GM18951 (cell line): ENCODE data around the gene CACNA2D4.

Experiments
- POLR2A ChIP-seq: IDR thresholded peaks from 4 replicates; pipeline ENCODE4 v1.6.1; 2011; ENCODE audit warnings: mild to moderate bottlenecking; ENCODE audit not compliant: insufficient read length, insufficient read depth; ENCODE audit errors: extremely low read depth
- in situ Hi-C: fragments of 300-500 bp; cut with MboI; formaldehyde crosslinking; loops from one replicate; pipeline ENCODE4 v1.12.0; 2022; ENCODE audit warnings: low sequenced_read_pairs, mixed read lengths, inconsistent platforms; ENCODE audit not compliant: unreplicated experiment

The CACNA2D4 gene

GRCh38 chr12:1750300-1750699 is 168.2 kb downstream of the CACNA2D4 start:
- in situ Hi-C loops = no loop called here
- no peak for TF ChIP-seq POLR2A

- TF ChIP-seq POLR2A = no peak
- in situ Hi-C loops = no loop called here
Measured at GRCh38 chr12:1749019-1749418, 169.4 kb downstream of the CACNA2D4 start.

GRCh38 chr12:1747609-1748008 is 170.8 kb downstream of the CACNA2D4 start:
- in situ Hi-C loops = no loop called here

GRCh38 chr12:1744932-1745331 is 173.5 kb downstream of the CACNA2D4 start:
- in situ Hi-C loops = no loop called here
- TF ChIP-seq POLR2A = no peak

More at GRCh38 chr12:1747609-1748008, 170.8 kb downstream of the CACNA2D4 start:
- no peak for TF ChIP-seq POLR2A
